Erythroblast (primary cell): ENCODE results near the gene AK8.

Experiments
- GATA1 ChIP-seq: IDR thresholded peaks from 2 replicates; pipeline ENCODE4 v1.6.1; 2011; ENCODE audit warnings: low read depth, mild to moderate bottlenecking, control low read depth, low read length, moderate library complexity
- POLR2A ChIP-seq: IDR thresholded peaks from 2 replicates; pipeline ENCODE4 v1.6.1; 2011; ENCODE audit warnings: mild to moderate bottlenecking, low read length

- TF ChIP-seq POLR2A (no peak), GATA1 (no peak)
Observed at GRCh38 chr9:132898051-132898450, 20.0 kb upstream of the AK8 start.
